Vagina (tissue), 2 donors: ENCODE measurements around the gene TMCO6. TPM values are rescaled to one million over a fixed set of nuclear protein-coding genes. Genes with fewer than 3 reads are reported as not detected.
"Not testable (repeated sequence)": the region's sequence is repeated elsewhere in the genome, so short reads cannot be mapped to it uniquely, and the experiment has no call there.

Source experiments
- DNase-seq, 2 donors: peaks; one replicate each; pipeline ENCODE4 v3.0.0-alpha.2; 2017; ENCODE audit errors: extremely low spot score in 2 of 2
- H3K27ac ChIP-seq: fragments of 200-600 bp; sonication (generic); one replicate; pipeline ENCODE4 v1.5.1; 2019
- H3K27me3 ChIP-seq: fragments of 200-600 bp; sonication (generic); one replicate; pipeline ENCODE4 v1.5.1; 2019
- H3K36me3 ChIP-seq, 2 donors: fragments of 200-600 bp; sonication (generic); one replicate each; pipeline ENCODE4 v1.5.1; 2017 to 2019
- H3K4me1 ChIP-seq: fragments of 200-600 bp; sonication (generic); one replicate; pipeline ENCODE4 v1.5.1; 2019
- H3K4me3 ChIP-seq, 2 donors: fragments of 200-600 bp; sonication (generic); 1 replicate in 1 of 2; 2 replicates in 1 of 2; pipeline ENCODE4 v1.5.1; 2016 to 2019
- H3K9me3 ChIP-seq: fragments of 200-600 bp; sonication (generic); one replicate; pipeline ENCODE4 v1.5.1; 2019
- CTCF ChIP-seq, 3 experiments: fragments of 450-650 bp in 2 of 3; fragments of 200-600 bp in 1 of 3; sonication (generic) in 1 of 3; IDR thresholded peaks; one replicate each; pipeline ENCODE4 v1.5.1; 2017 to 2019; ENCODE audit warnings: antibody characterized with exemption in 3 of 3, mild to moderate bottlenecking in 2 of 3, moderate library complexity in 2 of 3
- POLR2A ChIP-seq, 2 donors: fragments of 450-650 bp; IDR thresholded peaks; one replicate each; pipeline ENCODE4 v1.6.1; 2017; ENCODE audit warnings: antibody characterized with exemption in 2 of 2, mild to moderate bottlenecking in 2 of 2, moderate library complexity in 2 of 2
- POLR2AphosphoS5 ChIP-seq, 2 donors: sonication (generic); formaldehyde crosslinking; IDR thresholded peaks; one replicate each; pipeline ENCODE4 v1.9.0; 2017; ENCODE audit warnings: antibody characterized with exemption in 2 of 2, mild to moderate bottlenecking in 2 of 2, low read depth in 1 of 2; ENCODE audit not compliant: insufficient read depth in 1 of 2
- intact Hi-C: fragments of 100-400 bp; cut with DNase I; formaldehyde crosslinking; loops from one replicate; pipeline ENCODE4 v1.15.1; 2023
- total RNA-seq: library from RNA; depleted of rRNA; stranded (reverse); fragments of >200 nt; gene quantifications from one replicate; pipeline ENCODE4 v1.2.3, GENCODE V29; 2016

TMCO6 gene
- total RNA-seq, 1 donor from 2014 or later, result 16.5 TPM

GRCh38 chr5:140658870-140659269, 19.6 kb downstream of the TMCO6 start:
- no peak for TF ChIP-seq POLR2AphosphoS5 (IDR thresholded peaks at IDR 0.05; ENCODE audit: insufficient read depth in 1 of 2, low read depth in 1 of 2)
- TF ChIP-seq POLR2A (IDR thresholded peaks at IDR 0.05), result no peak
- TF ChIP-seq CTCF (IDR thresholded peaks at IDR 0.05), result no peak
- no peaks in the 10 kb centered on the region for H3K9me3 ChIP-seq
- no peaks in the 10 kb centered on the region for H3K27me3 ChIP-seq
- peaks cover 6 to 90% of the 10 kb centered on the region in 2 donors for H3K36me3 ChIP-seq
- DNase-seq, result no peak
- intact Hi-C loops, result no loop called here
- H3K27ac ChIP-seq, result no peak overlapping the region
- no peak overlapping the region for H3K4me3 ChIP-seq
- no peaks in the 10 kb centered on the region for H3K4me1 ChIP-seq

GRCh38 chr5:140660371-140660770, 21.1 kb downstream of the TMCO6 start:
- H3K27ac ChIP-seq, intact Hi-C loops, H3K4me3 ChIP-seq, H3K27me3 ChIP-seq, H3K4me1 ChIP-seq, H3K9me3 ChIP-seq, DNase-seq: not testable (repeated sequence)
- H3K36me3 ChIP-seq, result peaks cover 0 to 75% of the 10 kb centered on the region in 2 donors

GRCh38 chr5:140664030-140664358, 24.7 kb downstream of the TMCO6 start:
- no peak for TF ChIP-seq CTCF (IDR thresholded peaks at IDR 0.05)
- TF ChIP-seq POLR2AphosphoS5 (IDR thresholded peaks at IDR 0.05; ENCODE audit: insufficient read depth in 1 of 2, low read depth in 1 of 2), result no peak
- no peak for TF ChIP-seq POLR2A (IDR thresholded peaks at IDR 0.05)
- Histone ChIP-seq H3K4me3 (peak overlapping the region; percentile 76 to 86), H3K4me1 (peaks cover 25% of the 10 kb centered on the region), H3K27ac (peak overlapping the region; percentile 78), H3K36me3 (peaks cover 0 to 44% of the 10 kb centered on the region in 2 donors), H3K9me3 (no peaks in the 10 kb centered on the region), H3K27me3 (no peaks in the 10 kb centered on the region)
- no peak for DNase-seq
- intact Hi-C loops, result no loop called here

- peaks cover 25% of the 10 kb centered on the region for H3K4me1 ChIP-seq
- no peaks in the 10 kb centered on the region for H3K27me3 ChIP-seq
- peaks cover 0 to 44% of the 10 kb centered on the region in 2 donors for H3K36me3 ChIP-seq
- no peaks in the 10 kb centered on the region for H3K9me3 ChIP-seq
- intact Hi-C loops, result no loop called here
- DNase-seq, result peak in 1 of 2 donors; percentile 97
- peak within 1 kb of the TSS; percentile 78 for H3K27ac ChIP-seq
- TF ChIP-seq CTCF (IDR thresholded peaks at IDR 0.05), result no peak
- TF ChIP-seq POLR2A (IDR thresholded peaks at IDR 0.05), result peak in 1 of 2 donors; percentile 65
- TF ChIP-seq POLR2AphosphoS5 (IDR thresholded peaks at IDR 0.05; ENCODE audit: insufficient read depth in 1 of 2, low read depth in 1 of 2), result peak; percentile 95 to 96
- H3K4me3 ChIP-seq, result peak within 1 kb of the TSS; percentile 76 to 86
These were observed 25.3 kb downstream of the TMCO6 start, which contains the start of gene WDR55 for GRCh38 chr5:140664359-140665119. TSS of gene WDR55 (plus strand) at chr5:140664904. CDS start at chr5:140664913, 9 bp downstream.

- H3K27ac ChIP-seq, H3K4me3 ChIP-seq, H3K27me3 ChIP-seq, intact Hi-C loops, H3K9me3 ChIP-seq, DNase-seq: not testable (repeated sequence)
- Histone ChIP-seq H3K36me3 (peaks cover 0 to 47% of the 10 kb centered on the region in 2 donors), H3K4me1 (peaks cover 22% of the 10 kb centered on the region)
These were observed 31.8 kb downstream of the TMCO6 start for GRCh38 chr5:140671035-140671434.

GRCh38 chr5:140671472-140672125, 32.3 kb downstream of the TMCO6 start:
- TF ChIP-seq CTCF (IDR thresholded peaks at IDR 0.05) (no peak), POLR2A (IDR thresholded peaks at IDR 0.05) (no peak), POLR2AphosphoS5 (IDR thresholded peaks at IDR 0.05; ENCODE audit: insufficient read depth in 1 of 2, low read depth in 1 of 2) (no peak)
- Histone ChIP-seq H3K4me3 (no peak overlapping the region), H3K27me3 (no peaks in the 10 kb centered on the region), H3K9me3 (no peaks in the 10 kb centered on the region), H3K4me1 (peaks cover 17% of the 10 kb centered on the region), H3K27ac (no peak overlapping the region), H3K36me3 (peaks cover 0 to 53% of the 10 kb centered on the region in 2 donors)
- no peak for DNase-seq
- intact Hi-C loops, result no loop called here
